ENCODE results near the gene CCN6. TPM values are rescaled to one million over a fixed set of nuclear protein-coding genes. Genes with fewer than 3 reads are reported as not detected.
"Not testable (repeated sequence)": the region's sequence is repeated elsewhere in the genome, so short reads cannot be mapped to it uniquely, and the experiment has no call there.

CCN6 gene
- total RNA-seq, 1 donor from 2014 or later, result not detected

GRCh38 chr6:112029045-112029822 lies 24.7 kb upstream of the CCN6 start:
- DNase-seq (ENCODE audit: low spot score in 2 of 2) (no peak), FAIRE-seq (no peak)

GRCh38 chr6:112030206-112030960 lies 23.5 kb upstream of the CCN6 start:
- FAIRE-seq (no peak), DNase-seq (ENCODE audit: low spot score in 2 of 2) (no peak)

GRCh38 chr6:112030961-112031660 lies 22.8 kb upstream of the CCN6 start:
- no peak for DNase-seq (ENCODE audit: low spot score in 2 of 2)
- FAIRE-seq, result no peak

- DNase-seq (ENCODE audit: low spot score in 2 of 2) (no peak), FAIRE-seq (no peak)
These were observed 21.9 kb upstream of the CCN6 start for GRCh38 chr6:112031960-112032359.

GRCh38 chr6:112032728-112033127 lies 21.2 kb upstream of the CCN6 start:
- no peak for FAIRE-seq
- no peak for DNase-seq (ENCODE audit: low spot score in 2 of 2)

GRCh38 chr6:112033791-112034615 lies 19.9 kb upstream of the CCN6 start:
- DNase-seq (ENCODE audit: low spot score in 2 of 2), result peak in 1 of 2 donors; percentile 24
- FAIRE-seq, result no peak

GRCh38 chr6:112034616-112034995 lies 19.3 kb upstream of the CCN6 start:
- no peak for DNase-seq (ENCODE audit: low spot score in 2 of 2)
- FAIRE-seq, result no peak

- DNase-seq (ENCODE audit: low spot score in 2 of 2) (no peak), FAIRE-seq (no peak)
These were observed 17.7 kb upstream of the CCN6 start for GRCh38 chr6:112036088-112036637.

- FAIRE-seq (no peak), DNase-seq (ENCODE audit: low spot score in 2 of 2) (peak in 1 of 2 donors; percentile 29)
These were observed 16.1 kb upstream of the CCN6 start for GRCh38 chr6:112037783-112038216.

- FAIRE-seq (no peak), DNase-seq (ENCODE audit: low spot score in 2 of 2) (no peak)
These were observed 15.6 kb upstream of the CCN6 start for GRCh38 chr6:112038268-112038667.

- DNase-seq (ENCODE audit: low spot score in 2 of 2), result no peak
- no peak for FAIRE-seq
These were observed 15.0 kb upstream of the CCN6 start for GRCh38 chr6:112038756-112039430.

- FAIRE-seq, result no peak
- DNase-seq (ENCODE audit: low spot score in 2 of 2), result no peak
These were observed 14.5 kb upstream of the CCN6 start for GRCh38 chr6:112039431-112039770.

GRCh38 chr6:112040956-112041355 lies 12.9 kb upstream of the CCN6 start:
- FAIRE-seq (no peak), DNase-seq (ENCODE audit: low spot score in 2 of 2) (no peak)

- FAIRE-seq, result no peak
- no peak for DNase-seq (ENCODE audit: low spot score in 2 of 2)
These were observed 12.4 kb upstream of the CCN6 start for GRCh38 chr6:112041535-112041934.

- FAIRE-seq, result no peak
- DNase-seq (ENCODE audit: low spot score in 2 of 2), result peak; percentile 71 to 78
These were observed 10.6 kb upstream of the CCN6 start for GRCh38 chr6:112043032-112044007.

GRCh38 chr6:112044196-112044595 lies 9.7 kb upstream of the CCN6 start:
- DNase-seq (ENCODE audit: low spot score in 2 of 2) (no peak), FAIRE-seq (no peak)

- FAIRE-seq (no peak), DNase-seq (ENCODE audit: low spot score in 2 of 2) (no peak)
These were observed 9.0 kb upstream of the CCN6 start for GRCh38 chr6:112044856-112045255.

- not testable (repeated sequence) for FAIRE-seq; DNase-seq (ENCODE audit: low spot score in 2 of 2)
These were observed 6.4 kb upstream of the CCN6 start for GRCh38 chr6:112047523-112047922.
